Measurements from ENCODE around the gene USP47. TPM values are rescaled to one million over a fixed set of nuclear protein-coding genes. Genes with fewer than 3 reads are reported as not detected.

USP47 gene
- total and polyA plus RNA-seq, 9 of the 15 experiments (the other 6 are each of a cell fraction or from before 2014, with no cell fraction given) = 13.1 to 63.6 (median 34.7) TPM

DNA sequence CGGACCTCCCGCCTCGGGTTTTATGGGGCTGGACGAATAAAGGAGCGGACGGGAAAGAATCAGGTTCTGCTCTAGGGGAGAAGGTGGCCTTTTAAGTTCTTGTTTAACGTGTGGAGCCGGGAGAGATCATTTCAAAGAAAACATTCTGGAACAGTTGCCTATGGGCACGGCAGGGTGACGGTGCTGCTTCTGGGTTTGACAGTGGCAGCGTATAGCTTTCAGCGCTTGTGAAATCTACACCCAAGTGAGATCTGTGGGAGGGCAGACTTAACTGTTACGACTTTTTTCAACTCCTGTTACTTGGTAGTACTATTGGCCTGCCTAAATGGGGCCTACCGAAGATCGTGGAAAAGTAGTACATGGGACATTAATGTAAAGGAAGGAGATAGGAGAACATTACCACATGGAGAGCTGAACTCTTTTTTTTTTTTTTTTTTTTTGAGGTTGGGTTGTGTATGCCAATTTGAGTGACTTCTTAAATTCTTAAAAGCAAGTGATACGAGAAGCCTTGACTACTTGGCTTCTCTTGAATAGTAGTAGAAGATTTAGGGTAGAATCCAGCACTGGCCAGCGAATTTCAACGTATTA is 743 bp downstream of the USP47 start (continued):
- no peak for TF ChIP-seq MBD1 (CRISPR knock-in tag; IDR thresholded peaks at IDR 0.05)
- TF ChIP-seq HNRNPUL1 (IDR thresholded peaks at IDR 0.05; ENCODE audit: low read length) = no peak
- TF ChIP-seq ZNF217 (CRISPR knock-in tag; IDR thresholded peaks at IDR 0.05) = no peak
- no peak for TF ChIP-seq ZBTB1 (CRISPR knock-in tag; IDR thresholded peaks at IDR 0.05; ENCODE audit: borderline replicate concordance, low read depth)
- TF ChIP-seq ARHGAP35 (IDR thresholded peaks at IDR 0.05; ENCODE audit: partially characterized antibody) = no peak
- no peak for TF ChIP-seq ARID1B (IDR thresholded peaks at IDR 0.05)

- Histone ChIP-seq H2AFZ (ENCODE audit: low read depth, low read length) (no peak overlapping the region), H3K9me3 (replicated peaks; ENCODE audit: control insufficient read depth, insufficient read depth, low read depth, low read length) (no peaks in the 10 kb centered on the region), H3K27me3 (ENCODE audit: control insufficient read depth in 2 of 2, insufficient read depth in 2 of 2, low read length in 2 of 2) (no peaks in the 10 kb centered on the region), H3K9me1 (ENCODE audit: control insufficient read depth, insufficient read depth, low read length) (no peaks in the 10 kb centered on the region), H3K4me1 (replicated peaks in 1 of 2; ENCODE audit: control insufficient read depth in 2 of 2, insufficient read depth in 2 of 2, low read length in 2 of 2) (peaks cover 8 to 35% of the 10 kb centered on the region in 2 experiments; a peak in 4 of 5 replicates), H3K4me2 (ENCODE audit: insufficient read depth, low read length) (peak overlapping the region; percentile 92), H3K4me3 (peak overlapping the region; percentile 89), H4K20me1 (replicated peaks; ENCODE audit: control insufficient read depth, insufficient read depth, low read length) (0 out of 2 replicates have a peak, but pooled peaks cover 5% of the 10 kb centered on the region), H3K9ac (ENCODE audit: insufficient read depth in 1 of 2, low read depth in 2 of 2, low read length in 2 of 2) (peak overlapping the region in 1 of 2 experiments; percentile 95; a peak in 2 of 4 replicates), H3K79me2 (ENCODE audit: control insufficient read depth, insufficient read depth, low read length) (peaks cover 64% of the 10 kb centered on the region), H3K36me3 (ENCODE audit: control insufficient read depth, insufficient read depth, low read length) (no peaks in the 10 kb centered on the region; the same call in 2 of the 3 replicates), H3K27ac (ENCODE audit: extremely low read depth, low read depth, low read length) (peak overlapping the region; percentile 96)
- ATAC-seq (peak; percentile 25), FAIRE-seq (peak; percentile 73), DNase-seq (ENCODE audit: extremely low read depth in 1 of 4, low spot score in 3 of 4) (peak in 2 of 4 experiments; percentile 55 to 69)
- POLR2A ChIA-PET = interaction anchor here (0.6 to 6.6 kb wide), 11 partner anchors 9 to 237 kb away, joined by 3 to 46 read pairs (median 3); no protein-coding TSS in a partner anchor
- in situ Hi-C loops (cut with MboI) (no loop called here), intact Hi-C loops (cut with micrococcal nuclease) (no loop called here)
- BruUV-seq (replicated peaks) = no TSS peak
- CTCF ChIA-PET (ENCODE audit: low intra/inter-chr PET ratio) = interaction anchor here (0.6 kb wide), 1 partner anchor 256 kb away, joined by 4 read pairs; no protein-coding TSS in a partner anchor
- 0% methylated on average over 3 of the region's 3 CpGs for WGBS (ENCODE audit: insufficient coverage, low coverage, missing lambda C conversion rate)
- TF ChIP-seq ZFP30 (CRISPR knock-in tag; IDR thresholded peaks at IDR 0.05; ENCODE audit: borderline replicate concordance) (no peak), ZBED1 (IDR thresholded peaks at IDR 0.05) (no peak), PHF21A (IDR thresholded peaks at IDR 0.05; ENCODE audit: borderline replicate concordance, low read depth) (no peak), NCOR1 (IDR thresholded peaks at IDR 0.05) (0 out of 2 replicates have a peak, but pooled peaks have one; percentile 6), TCF3 (CRISPR knock-in tag; IDR thresholded peaks at IDR 0.05) (peak; percentile 47), JUND (IDR thresholded peaks at IDR 0.05; ENCODE audit: borderline replicate concordance, low read depth, low read length) (peak; percentile 51; the same call in 1 of the 2 replicates), JUND (tag; IDR thresholded peaks at IDR 0.05; ENCODE audit: borderline replicate concordance, low read depth, low read length) (peak; percentile 38; the same call in 1 of the 3 replicates), SOX6 (IDR thresholded peaks at IDR 0.05) (peak; percentile 29; the same call in 1 of the 2 replicates), FOSL1 (tag; conservative IDR thresholded peaks at IDR 0.05) (peak; percentile 79), TBP (optimal IDR thresholded peaks at IDR 0.05; ENCODE audit: low read depth, low read length) (peak; percentile 20), HDAC1 (IDR thresholded peaks at IDR 0.05) (peak in 1 of 2 experiments; percentile 33; a peak in 1 of 4 replicates), STAT5A (IDR thresholded peaks at IDR 0.05; ENCODE audit: borderline replicate concordance, low read length) (peak; percentile 28; the same call in 1 of the 2 replicates), CBFA2T2 (conservative IDR thresholded peaks at IDR 0.05) (0 out of 2 replicates have a peak, but pooled peaks have one; percentile 11)
- TF ChIP-seq, protein P1, sequence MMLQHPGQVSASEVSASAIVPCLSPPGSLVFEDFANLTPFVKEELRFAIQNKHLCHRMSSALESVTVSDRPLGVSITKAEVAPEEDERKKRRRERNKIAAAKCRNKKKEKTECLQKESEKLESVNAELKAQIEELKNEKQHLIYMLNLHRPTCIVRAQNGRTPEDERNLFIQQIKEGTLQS (IDR thresholded peaks at IDR 0.05) = peak; percentile 58
- TF ChIP-seq, protein P1 (CRISPR knock-in tag; conservative IDR thresholded peaks at IDR 0.05) = no peak
Observed at GRCh38 chr11:11843211-11843621, 1.4 kb downstream of the USP47 start.
